Osteocyte (in vitro differentiated cells): ENCODE measurements around the gene XPNPEP1. TPM values are rescaled to one million over a fixed set of nuclear protein-coding genes. Genes with fewer than 3 reads are reported as not detected.

ENCODE experiments used
- DNase-seq: peaks from one replicate; pipeline ENCODE4 v3.0.0; 2021; ENCODE audit warnings: mixed read lengths; ENCODE audit not compliant: unreplicated experiment; ENCODE audit errors: extremely low spot score
- H3K27ac Mint-ChIP-seq: one replicate; pipeline ENCODE4 v1.8.0; 2021; ENCODE audit warnings: mild to moderate bottlenecking, mixed read lengths; ENCODE audit not compliant: unreplicated experiment
- H3K27me3 Mint-ChIP-seq: one replicate; pipeline ENCODE4 v1.8.0; 2021; ENCODE audit warnings: mixed read lengths; ENCODE audit not compliant: unreplicated experiment
- H3K36me3 Mint-ChIP-seq: one replicate; pipeline ENCODE4 v1.8.0; 2021; ENCODE audit warnings: mixed read lengths; ENCODE audit not compliant: unreplicated experiment
- H3K4me1 Mint-ChIP-seq: one replicate; pipeline ENCODE4 v1.8.0; 2021; ENCODE audit warnings: mixed read lengths; ENCODE audit not compliant: unreplicated experiment
- H3K4me3 Mint-ChIP-seq: one replicate; pipeline ENCODE4 v1.8.0; 2021; ENCODE audit warnings: mild to moderate bottlenecking, moderate library complexity, mixed read lengths; ENCODE audit not compliant: unreplicated experiment
- H3K9me3 Mint-ChIP-seq: one replicate; pipeline ENCODE4 v1.8.0; 2021; ENCODE audit warnings: mixed read lengths; ENCODE audit not compliant: unreplicated experiment
- total RNA-seq: library from RNA; stranded (reverse); gene quantifications from 2 replicates; pipeline ENCODE4 v1.2.1, GENCODE V29; 2021
- TF ChIP-seq, protein P1 (sequence below): fragments of 200-600 bp; sonication (generic); IDR thresholded peaks from 2 replicates; pipeline ENCODE4 v1.5.0; 2021; ENCODE audit warnings: antibody characterized with exemption, mild to moderate bottlenecking, moderate library complexity

Gene XPNPEP1
- total RNA-seq, 1 donor from 2014 or later = 74.5 TPM

DNA sequence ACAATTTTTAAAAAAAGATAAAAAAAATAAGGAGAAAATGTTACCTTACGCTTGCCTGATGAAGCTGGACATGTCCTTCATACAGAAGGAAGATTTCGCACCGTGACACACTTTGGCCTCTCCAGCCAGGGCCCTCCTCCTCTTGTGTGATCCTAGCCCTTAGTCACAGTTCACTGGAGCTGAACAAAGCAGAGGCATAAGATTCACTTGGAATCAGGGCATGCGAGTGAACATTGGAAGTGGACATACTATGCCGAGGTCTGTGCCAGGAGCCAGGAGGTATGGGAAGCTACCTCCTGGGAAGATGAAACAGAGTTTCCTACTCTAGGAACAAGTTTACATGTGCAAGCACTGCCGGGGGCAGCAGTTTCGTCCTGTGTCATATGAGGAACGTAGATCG, 91.5 kb downstream of the XPNPEP1 start:
- TF ChIP-seq, protein P1, sequence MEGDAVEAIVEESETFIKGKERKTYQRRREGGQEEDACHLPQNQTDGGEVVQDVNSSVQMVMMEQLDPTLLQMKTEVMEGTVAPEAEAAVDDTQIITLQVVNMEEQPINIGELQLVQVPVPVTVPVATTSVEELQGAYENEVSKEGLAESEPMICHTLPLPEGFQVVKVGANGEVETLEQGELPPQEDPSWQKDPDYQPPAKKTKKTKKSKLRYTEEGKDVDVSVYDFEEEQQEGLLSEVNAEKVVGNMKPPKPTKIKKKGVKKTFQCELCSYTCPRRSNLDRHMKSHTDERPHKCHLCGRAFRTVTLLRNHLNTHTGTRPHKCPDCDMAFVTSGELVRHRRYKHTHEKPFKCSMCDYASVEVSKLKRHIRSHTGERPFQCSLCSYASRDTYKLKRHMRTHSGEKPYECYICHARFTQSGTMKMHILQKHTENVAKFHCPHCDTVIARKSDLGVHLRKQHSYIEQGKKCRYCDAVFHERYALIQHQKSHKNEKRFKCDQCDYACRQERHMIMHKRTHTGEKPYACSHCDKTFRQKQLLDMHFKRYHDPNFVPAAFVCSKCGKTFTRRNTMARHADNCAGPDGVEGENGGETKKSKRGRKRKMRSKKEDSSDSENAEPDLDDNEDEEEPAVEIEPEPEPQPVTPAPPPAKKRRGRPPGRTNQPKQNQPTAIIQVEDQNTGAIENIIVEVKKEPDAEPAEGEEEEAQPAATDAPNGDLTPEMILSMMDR = no peak
- H3K9me3 Mint-ChIP-seq = no peaks in the 10 kb centered on the region
- H3K4me3 Mint-ChIP-seq = no peak overlapping the region
- no peaks in the 10 kb centered on the region for H3K4me1 Mint-ChIP-seq
- DNase-seq = no peak
- no peaks in the 10 kb centered on the region for H3K36me3 Mint-ChIP-seq
- H3K27ac Mint-ChIP-seq = no peak overlapping the region
- H3K27me3 Mint-ChIP-seq = peaks cover 17% of the 10 kb centered on the region

DNA sequence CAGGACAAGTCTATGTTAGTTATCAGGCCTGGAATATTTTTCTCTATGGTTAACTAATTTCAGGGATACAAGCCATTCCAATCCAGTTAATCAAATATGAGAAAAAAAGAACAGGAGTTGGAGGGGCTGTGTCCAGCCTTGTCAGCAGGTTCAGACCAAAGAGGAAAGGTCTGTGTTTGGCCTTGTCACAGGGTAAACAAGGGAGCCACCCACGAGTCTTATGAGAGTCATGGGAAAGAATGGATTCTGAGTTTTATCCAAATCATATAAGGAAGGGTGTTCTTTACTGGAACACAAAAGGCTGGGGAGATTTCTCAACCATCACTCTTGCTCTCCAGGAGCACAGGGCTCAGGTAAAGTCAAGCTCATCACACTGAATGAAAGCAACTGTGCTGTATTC, 99.1 kb downstream of the XPNPEP1 start:
- Mint-ChIP-seq H3K9me3 (peaks cover 4% of the 10 kb centered on the region), H3K4me3 (no peak overlapping the region), H3K27me3 (no peaks in the 10 kb centered on the region), H3K27ac (no peak overlapping the region), H3K36me3 (no peaks in the 10 kb centered on the region), H3K4me1 (no peaks in the 10 kb centered on the region)
- no peak for DNase-seq
- TF ChIP-seq, protein P1 = no peak

DNA sequence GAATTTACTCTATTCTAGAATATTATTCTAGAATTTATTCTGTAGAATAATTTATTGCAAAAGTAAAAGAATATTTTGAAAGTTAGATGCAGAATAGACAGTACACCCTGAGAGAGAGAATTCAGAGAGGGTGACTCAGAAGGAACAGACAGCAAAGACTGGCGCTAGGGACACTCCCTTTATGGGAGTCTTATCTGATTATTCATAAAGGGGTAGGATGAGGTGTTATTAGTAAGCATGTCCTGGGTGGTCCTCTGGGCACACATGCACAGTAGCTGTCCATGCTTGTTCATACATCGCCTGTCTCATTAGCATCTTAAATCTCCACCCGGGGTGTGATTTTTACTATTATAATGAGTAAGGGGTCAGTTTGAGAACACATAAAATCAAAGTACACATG, 100.1 kb downstream of the XPNPEP1 start:
- Mint-ChIP-seq H3K9me3 (peaks cover 4% of the 10 kb centered on the region), H3K4me3 (no peak overlapping the region), H3K27me3 (no peaks in the 10 kb centered on the region), H3K27ac (no peak overlapping the region), H3K36me3 (no peaks in the 10 kb centered on the region), H3K4me1 (no peaks in the 10 kb centered on the region)
- TF ChIP-seq, protein P1 = no peak
- DNase-seq = no peak

DNA sequence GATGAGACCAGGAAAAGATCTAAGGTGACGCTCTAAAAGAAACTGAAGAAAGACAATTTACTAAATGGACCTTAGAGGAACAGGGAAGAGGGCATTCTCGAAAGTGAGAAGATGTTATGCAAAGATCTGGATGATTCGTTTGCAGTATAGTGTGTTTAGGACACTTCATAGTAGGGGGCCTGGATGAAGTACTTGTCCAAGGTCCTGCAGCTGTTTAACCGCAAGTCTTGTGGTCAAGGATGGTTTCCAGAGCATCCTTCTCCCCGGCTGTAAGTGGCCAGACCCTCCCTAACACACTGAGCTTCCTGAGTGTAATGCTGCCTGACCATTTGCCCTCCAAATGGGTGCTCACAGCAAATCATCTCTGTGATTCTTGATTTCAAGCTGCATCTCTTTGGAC, 101.6 kb downstream of the XPNPEP1 start:
- Mint-ChIP-seq H3K36me3 (no peaks in the 10 kb centered on the region), H3K27ac (no peak overlapping the region), H3K4me3 (no peak overlapping the region), H3K9me3 (peaks cover 4% of the 10 kb centered on the region), H3K4me1 (no peaks in the 10 kb centered on the region), H3K27me3 (no peaks in the 10 kb centered on the region)
- no peak for DNase-seq
- TF ChIP-seq, protein P1 = no peak

DNA sequence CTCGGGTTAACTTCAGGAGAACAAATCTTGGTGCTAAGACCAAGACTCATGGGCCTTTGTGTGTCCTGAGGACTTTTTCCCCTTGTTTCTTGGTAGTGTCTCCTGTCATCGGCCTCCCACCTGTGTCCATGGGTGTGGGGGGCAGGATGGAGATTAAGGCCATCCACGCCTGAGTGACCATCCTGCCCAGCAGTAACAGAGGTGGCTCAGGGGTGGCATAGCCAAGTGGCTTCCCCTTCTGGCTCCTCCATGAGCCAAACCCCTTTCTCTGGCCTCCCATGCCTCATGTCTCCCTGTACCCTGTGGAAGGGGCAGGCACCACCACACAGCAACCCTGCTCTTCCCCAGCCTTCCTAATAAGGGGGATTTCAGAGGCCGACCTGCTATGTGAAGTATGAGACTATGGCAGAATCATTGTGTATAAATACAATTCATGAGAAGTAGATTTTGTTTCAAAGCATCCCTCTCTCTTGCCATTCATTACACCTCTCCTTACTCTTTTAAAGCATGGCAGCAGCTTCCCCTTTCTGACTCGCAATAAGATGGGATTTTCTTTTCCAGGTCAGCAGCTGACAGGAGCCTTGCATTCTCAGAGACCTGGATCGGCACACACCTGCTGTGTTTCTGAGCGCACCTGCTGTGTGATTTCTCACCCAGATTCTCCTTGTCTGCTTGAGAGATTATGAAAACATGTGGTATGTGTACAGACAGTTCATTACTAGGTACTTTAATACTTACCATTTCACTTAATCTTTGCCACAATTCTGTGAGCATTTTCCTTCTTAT, 102.5 kb downstream of the XPNPEP1 start:
- H3K4me3 Mint-ChIP-seq = no peak overlapping the region
- DNase-seq = no peak
- TF ChIP-seq, protein P1 = no peak
- peaks cover 4% of the 10 kb centered on the region for H3K9me3 Mint-ChIP-seq
- H3K36me3 Mint-ChIP-seq = no peaks in the 10 kb centered on the region
- H3K27me3 Mint-ChIP-seq = no peaks in the 10 kb centered on the region
- H3K27ac Mint-ChIP-seq = no peak overlapping the region
- H3K4me1 Mint-ChIP-seq = no peaks in the 10 kb centered on the region
